GM12892 (cell line): ENCODE results near the gene RMND1.

ENCODE experiments used
- DNase-seq: peaks from one replicate; pipeline ENCODE4 v3.0.0; 2011; ENCODE audit not compliant: insufficient read length
- FAIRE-seq: peaks from 2 replicates; lab custom pipeline; 2011; peaks lifted over from hg19 to GRCh38; lab: Jason Lieb, UNC
- POLR2A ChIP-seq: IDR thresholded peaks from 2 replicates; pipeline ENCODE4 v1.6.1; 2011; ENCODE audit warnings: low read depth, low read length, control low read depth
- POLR2AphosphoS5 ChIP-seq: IDR thresholded peaks from 2 replicates; pipeline ENCODE4 v1.6.1; 2011; ENCODE audit warnings: low read depth, low read length, control low read depth
- TAF1 ChIP-seq: IDR thresholded peaks from 2 replicates; pipeline ENCODE4 v1.6.1; 2011; ENCODE audit warnings: low read depth, mild to moderate bottlenecking, control low read depth, low read length, borderline replicate concordance

The RMND1 gene

DNA sequence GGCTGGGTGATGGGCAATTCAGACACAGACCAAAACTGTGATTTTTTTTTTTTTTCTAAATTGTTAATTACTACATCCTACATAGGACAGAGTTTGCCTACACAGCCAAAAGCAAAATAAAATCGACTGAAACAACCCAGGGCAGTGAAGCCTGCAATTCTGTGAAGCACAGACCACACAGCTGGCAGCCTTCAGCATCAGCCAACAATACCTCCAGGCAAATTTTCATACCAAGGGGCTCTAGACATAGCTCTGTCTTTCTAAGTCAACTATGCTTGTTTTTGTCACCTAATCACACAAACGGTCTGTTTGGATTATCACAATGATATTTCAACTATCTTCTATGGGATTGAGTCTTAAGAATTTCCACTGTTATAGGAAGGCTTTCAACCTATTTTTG is 17.6 kb downstream of the RMND1 start:
- FAIRE-seq (no peak), DNase-seq (no peak)
- TF ChIP-seq TAF1 (no peak), POLR2A (no peak), POLR2AphosphoS5 (no peak)

DNA sequence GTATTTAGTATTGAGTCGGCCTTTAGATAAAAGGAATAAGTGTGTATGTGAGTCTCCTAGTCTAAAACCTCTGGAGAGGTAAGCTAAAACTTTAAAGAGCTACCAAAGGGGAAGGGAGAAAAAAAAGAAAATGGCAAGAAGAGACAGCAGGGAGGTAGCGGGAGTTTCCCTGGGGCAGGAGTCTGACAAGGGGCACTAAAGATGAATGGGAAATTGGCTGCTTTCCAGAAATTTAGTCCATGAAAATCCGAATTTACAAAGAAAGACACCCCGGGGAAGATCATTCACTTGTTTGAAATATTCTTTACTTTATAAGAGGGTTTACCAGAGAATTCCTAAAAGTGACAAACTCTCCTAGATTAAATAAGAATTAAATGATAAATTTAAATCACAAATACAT is 19.3 kb downstream of the RMND1 start:
- TF ChIP-seq POLR2AphosphoS5 (no peak), POLR2A (no peak), TAF1 (no peak)
- DNase-seq: no peak
- no peak for FAIRE-seq

DNA sequence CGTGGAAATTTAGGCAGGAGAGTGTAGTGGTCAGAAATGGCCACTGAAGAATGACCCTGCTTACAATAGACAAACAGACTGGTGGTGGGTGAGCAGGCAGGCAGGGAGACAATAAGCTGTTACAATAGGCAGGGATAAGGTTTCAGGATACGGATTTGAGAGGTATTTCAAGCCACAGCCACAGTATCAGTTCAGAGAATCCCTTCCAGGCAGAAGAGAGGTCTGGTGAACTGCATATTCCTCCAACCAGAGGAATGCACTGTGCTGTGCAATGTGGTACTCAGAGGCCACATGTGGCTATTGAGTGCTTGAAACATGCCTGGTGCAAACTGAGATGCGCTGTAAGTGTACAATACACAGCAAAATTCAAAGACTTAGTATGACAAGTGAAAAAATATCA is 20.6 kb downstream of the RMND1 start:
- FAIRE-seq: no peak
- no peak for DNase-seq
- TF ChIP-seq TAF1 (no peak), POLR2A (no peak)

DNA sequence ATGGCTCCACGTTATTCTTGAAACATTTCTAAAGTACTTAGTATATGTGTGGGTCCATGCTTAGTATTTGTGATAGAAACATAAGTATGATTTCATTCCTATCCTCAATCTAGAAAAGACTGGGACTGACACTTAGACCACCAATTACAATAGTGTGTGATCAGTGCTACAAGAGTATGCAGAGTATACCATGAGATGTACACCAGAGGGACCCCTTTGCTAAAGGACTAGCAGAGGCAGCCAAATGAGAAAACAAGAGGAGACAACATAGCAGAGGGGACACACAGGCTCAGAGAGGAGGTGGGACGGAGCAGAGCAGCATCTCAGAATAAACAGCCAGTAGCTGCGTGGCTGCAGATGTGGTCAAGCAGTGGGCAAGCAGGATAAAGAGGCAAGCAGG is 21.0 kb downstream of the RMND1 start:
- DNase-seq: no peak
- TF ChIP-seq POLR2AphosphoS5 (no peak), POLR2A (no peak), TAF1 (no peak)
- FAIRE-seq: no peak

DNA sequence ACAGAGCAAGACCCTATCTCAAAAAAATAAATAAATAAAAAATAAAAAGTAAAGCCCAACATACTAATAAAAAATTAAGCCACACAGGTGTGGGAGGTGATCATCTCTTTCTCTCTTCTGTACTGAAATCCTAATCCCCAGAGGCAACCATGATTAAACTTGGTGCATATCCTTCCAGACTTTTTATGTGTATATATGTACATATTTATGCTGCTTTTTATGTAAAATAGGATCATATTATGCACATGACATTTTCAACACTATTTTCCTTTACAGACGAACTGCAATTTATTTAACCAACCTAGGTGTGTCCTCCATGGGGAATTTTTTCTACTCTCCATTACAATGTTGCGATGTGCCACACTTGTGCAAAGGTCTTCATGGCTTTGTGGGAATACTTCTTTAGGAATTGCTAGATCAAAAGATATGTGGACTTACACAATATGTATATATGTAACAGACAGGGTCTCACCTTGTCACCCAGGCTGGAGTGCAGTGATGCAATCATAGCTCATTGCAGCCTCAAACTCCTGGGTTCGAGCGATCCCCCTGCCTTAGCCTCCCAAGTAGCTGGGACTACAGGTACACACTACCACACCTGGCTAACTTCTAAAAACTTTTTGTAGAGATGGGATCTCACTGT is 23.7 kb downstream of the RMND1 start:
- DNase-seq (no peak), FAIRE-seq (no peak)
- TF ChIP-seq POLR2A (no peak), TAF1 (no peak), POLR2AphosphoS5 (no peak)

DNA sequence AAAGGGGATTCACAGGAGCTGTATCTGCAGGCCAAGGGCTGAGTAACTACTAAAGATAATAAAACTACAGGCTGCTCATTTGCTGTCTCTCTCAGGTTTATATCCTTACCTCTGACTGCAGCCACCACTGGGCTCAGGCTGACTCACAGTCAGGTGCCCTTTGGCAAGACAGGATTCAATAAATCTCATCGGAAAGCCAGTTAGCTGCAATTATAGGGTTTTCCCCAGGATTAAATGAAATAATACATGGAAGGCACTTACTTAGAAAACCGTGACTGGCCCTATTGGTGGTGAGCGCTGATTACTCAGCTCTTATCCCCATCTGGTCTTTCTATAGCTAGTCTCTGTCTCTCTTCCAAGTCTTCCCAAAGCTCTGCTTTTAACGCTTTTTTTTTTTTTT is 26.4 kb downstream of the RMND1 start:
- no peak for DNase-seq
- no peak for TF ChIP-seq TAF1
- no peak for TF ChIP-seq POLR2A
- TF ChIP-seq POLR2AphosphoS5: no peak
- FAIRE-seq: no peak

DNA sequence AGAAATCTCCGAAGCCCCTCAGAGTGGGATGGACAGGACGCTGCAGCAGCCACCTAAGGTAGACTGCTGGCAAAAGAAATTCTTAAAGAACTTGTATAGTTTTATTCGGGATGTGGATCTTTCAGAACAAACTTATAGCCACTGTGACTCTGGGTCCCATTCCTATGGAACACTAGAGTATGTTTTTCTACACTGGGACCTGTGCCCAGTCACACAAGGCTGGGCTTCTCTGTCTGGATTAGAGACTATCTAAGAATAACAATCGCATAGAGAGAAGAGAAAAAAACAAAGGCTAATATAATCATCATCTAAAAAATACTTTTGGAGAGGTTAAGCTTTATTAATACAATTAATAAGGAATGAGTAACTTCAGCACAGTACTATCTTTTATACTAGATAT is 28.9 kb downstream of the RMND1 start:
- no peak for TF ChIP-seq TAF1
- no peak for TF ChIP-seq POLR2A
- TF ChIP-seq POLR2AphosphoS5: no peak
- no peak for DNase-seq
- FAIRE-seq: no peak

DNA sequence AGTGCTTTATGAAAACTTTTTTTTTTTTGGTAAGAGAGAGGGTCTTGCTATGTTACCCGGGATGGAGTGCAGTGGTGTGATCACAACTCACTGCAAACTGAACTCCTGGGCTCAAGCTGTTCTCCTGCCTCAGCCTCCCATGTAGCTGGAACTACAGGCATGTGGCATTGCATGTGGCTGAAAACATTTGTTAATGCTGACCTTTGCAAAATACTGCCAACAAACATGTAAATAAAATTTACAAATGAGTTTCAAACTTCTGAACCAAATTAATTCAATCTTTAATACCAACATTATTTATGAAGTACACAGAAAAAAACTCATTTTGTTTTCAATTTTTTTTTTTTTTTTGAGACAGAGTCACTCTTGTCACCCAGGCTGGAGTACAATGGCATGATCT is 34.4 kb downstream of the RMND1 start:
- DNase-seq (no peak), FAIRE-seq (no peak)
- TF ChIP-seq POLR2A: no peak
- TF ChIP-seq TAF1: no peak
- no peak for TF ChIP-seq POLR2AphosphoS5

DNA sequence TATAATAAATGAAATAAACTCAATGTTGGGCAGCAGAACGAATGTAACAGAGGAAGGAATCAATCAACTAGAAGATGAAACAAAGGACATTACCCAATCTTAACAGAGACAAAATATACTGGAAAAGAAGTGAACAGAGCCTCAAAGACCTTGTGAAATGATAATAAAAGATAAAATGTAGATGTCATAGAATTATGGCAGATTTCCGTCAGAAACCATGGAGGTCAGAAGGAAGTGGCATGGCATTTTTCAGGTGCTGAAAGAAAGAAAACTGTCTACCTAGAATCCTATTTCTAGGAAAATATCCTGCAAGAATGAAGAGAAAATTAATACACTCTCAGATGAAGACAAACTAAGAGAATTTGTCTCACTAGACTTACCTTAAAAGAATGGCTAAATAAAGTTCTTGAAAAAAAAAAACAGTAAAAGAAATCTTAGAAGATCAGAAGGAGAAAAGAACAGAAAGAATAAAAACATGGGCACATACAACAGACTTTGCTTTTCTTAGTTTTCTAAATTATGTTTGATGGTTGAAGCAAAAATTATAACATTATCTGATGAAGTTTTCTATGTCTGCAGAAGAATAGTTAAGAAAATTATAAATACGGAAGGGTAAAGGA is 37.2 kb downstream of the RMND1 start:
- no peak for FAIRE-seq
- DNase-seq: no peak
- TF ChIP-seq POLR2A (no peak), TAF1 (no peak), POLR2AphosphoS5 (no peak)

DNA sequence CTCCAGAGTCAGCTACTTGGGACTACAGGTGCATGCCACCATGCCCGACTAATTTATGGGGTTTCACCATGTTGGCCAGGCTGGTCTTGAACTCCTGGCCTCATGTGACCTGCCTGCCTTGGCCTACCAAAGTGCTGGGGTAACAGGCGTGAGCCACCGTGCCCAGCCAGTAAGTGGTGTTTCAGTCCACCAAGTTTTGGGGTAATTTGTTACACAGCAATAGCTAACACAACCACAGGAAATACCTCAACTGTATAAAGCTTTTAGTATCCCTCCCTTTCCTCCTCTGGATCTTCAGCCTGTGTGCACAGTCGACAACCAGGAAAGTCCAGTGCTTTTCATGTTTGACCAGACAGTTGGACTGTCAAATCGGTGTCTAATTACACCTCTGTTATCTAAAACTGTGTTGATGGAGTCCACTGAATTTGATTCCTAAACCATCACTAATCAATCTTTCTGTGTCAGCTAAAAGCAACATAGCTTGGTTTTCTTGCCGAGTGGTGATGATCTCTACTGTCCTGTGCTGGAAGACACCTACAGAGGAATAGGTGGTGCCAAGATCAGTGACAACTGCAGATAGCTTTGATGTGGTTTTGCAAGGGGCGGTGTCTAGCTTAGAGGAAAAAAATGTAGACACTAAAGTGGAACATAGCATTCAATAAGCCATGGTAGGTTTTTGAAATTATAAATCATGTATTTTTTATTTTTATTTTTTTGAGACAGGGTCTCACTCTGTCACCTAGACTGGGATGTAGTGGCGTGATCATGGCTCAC is 38.4 kb downstream of the RMND1 start:
- FAIRE-seq: no peak
- TF ChIP-seq TAF1 (no peak), POLR2A (no peak), POLR2AphosphoS5 (no peak)
- DNase-seq: no peak

DNA sequence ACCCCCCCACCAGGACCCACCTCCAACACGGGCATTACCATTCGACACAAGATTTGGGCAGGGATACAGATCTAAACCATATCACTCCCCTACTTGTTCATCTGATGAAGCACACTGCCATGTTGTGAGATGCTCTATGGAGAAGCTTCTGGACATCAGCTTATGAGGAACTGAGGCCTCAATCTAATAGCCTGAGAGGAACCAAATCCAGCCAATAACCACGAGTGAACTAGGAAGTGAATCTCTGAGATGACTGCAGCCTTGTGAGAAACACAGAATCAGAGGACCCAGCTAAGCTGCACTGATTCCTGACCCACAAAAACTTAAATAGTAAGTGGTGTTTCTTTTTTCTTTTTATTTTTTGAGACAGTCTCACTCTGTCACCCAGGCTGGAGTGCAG is 39.0 kb downstream of the RMND1 start:
- no peak for FAIRE-seq
- TF ChIP-seq TAF1 (no peak), POLR2AphosphoS5 (no peak), POLR2A (no peak)

DNA sequence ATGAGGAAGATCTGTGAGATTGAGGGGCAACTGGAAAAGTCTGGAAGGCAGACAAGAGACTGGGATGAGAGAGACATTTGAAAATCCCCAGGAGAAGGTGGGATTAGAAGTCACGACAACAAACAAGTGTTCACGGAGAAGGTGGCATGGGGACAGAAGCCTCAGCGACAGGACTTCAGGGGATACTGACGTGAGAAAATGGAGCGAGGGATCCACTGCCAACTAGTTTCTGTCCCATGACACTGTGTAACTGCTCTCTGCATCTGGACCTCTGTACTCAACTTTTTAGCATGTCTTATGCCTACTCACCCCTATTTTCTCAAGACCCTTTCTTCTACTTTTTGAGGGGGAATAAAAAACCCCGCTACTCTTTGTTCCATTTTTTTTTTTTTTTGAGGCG is 42.2 kb downstream of the RMND1 start:
- TF ChIP-seq POLR2AphosphoS5 (no peak), POLR2A (no peak), TAF1 (no peak)
- FAIRE-seq: no peak

More for the DNA sequence above, 39.0 kb downstream of the RMND1 start:
- DNase-seq: no peak

More for the DNA sequence above, 42.2 kb downstream of the RMND1 start:
- no peak for DNase-seq
